ENCODE measurements around the gene ZNF576.
A peak's percentile ranks its signal among the peaks of the same experiment; 100 is the strongest.
"Not testable (repeated sequence)": the region's sequence is repeated elsewhere in the genome, so short reads cannot be mapped to it uniquely, and the experiment has no call there.

The ZNF576 gene, protein sequence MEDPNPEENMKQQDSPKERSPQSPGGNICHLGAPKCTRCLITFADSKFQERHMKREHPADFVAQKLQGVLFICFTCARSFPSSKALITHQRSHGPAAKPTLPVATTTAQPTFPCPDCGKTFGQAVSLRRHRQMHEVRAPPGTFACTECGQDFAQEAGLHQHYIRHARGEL

DNA sequence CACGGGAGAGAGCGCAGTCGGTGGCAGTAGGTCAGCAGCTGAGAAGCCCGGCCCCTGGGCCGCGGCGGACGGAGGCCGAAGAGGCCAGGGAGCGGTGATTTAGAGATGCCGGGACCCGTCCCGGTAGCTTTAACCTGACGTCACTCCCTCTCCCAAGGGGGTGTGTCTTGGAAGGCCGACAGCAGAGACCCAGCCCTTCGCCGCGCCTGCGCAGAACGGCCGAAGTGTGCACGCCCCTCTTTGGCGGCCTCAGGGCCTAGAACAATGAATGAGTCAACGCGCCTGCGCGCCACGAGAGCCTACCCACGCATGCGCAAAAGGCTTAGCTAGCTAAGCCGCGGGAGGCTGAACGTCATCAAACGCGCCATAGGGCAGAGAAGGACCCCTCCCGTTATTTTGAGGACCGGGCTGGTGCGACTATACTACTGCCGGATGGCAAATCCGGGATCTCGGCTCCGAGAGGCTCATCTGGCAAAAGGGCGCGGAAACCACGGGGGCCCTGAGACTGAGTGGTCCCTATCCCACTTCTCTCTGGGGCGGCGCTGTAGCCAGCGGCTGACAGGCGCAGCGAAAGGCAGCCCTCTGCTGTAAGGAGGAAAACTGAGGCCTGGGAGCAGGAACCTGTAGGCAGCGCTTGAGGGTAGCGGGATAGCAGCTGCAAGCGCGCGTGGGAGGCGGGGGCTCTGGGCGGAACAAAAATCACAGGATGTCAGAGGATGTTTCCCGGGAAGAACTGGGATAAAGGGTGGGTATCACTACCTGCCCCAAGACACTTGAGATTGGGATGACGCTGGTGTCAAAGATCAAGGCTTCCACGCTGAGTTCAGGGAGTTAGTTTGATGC, at the start of gene ZNF576, which contains the start of gene IRGQ:
TSS of gene ZNF576 (plus strand) at position 597 of the 843 bp plus-strand sequence. CDS start 514 bp downstream, outside the sequence.
TSS of gene IRGQ (minus strand) at position 136 of the 843 bp plus-strand sequence. CDS start 796 bp downstream, outside the sequence.
- TF ChIP-seq, protein P1, sequence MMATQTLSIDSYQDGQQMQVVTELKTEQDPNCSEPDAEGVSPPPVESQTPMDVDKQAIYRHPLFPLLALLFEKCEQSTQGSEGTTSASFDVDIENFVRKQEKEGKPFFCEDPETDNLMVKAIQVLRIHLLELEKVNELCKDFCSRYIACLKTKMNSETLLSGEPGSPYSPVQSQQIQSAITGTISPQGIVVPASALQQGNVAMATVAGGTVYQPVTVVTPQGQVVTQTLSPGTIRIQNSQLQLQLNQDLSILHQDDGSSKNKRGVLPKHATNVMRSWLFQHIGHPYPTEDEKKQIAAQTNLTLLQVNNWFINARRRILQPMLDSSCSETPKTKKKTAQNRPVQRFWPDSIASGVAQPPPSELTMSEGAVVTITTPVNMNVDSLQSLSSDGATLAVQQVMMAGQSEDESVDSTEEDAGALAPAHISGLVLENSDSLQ (IDR thresholded peaks at IDR 0.05), result peak; percentile 55
- TF ChIP-seq LEF1 (IDR thresholded peaks at IDR 0.05; ENCODE audit: borderline replicate concordance), result no peak
- DNase-seq (ENCODE audit: extremely low spot score), result peak; percentile 99
- CTCF ChIA-PET, result interaction anchor here (1.5 kb wide), 1 partner anchor 56 kb away, joined by 5 read pairs; no protein-coding TSS in a partner anchor
- POLR2A ChIA-PET, result interaction anchor here (0.7 to 2.2 kb wide), 13 partner anchors 15 to 137 kb away, joined by 3 to 16 read pairs (median 3); partner anchors contain the start of genes PHLDB3, PINLYP, XRCC1 and ZNF575

DNA sequence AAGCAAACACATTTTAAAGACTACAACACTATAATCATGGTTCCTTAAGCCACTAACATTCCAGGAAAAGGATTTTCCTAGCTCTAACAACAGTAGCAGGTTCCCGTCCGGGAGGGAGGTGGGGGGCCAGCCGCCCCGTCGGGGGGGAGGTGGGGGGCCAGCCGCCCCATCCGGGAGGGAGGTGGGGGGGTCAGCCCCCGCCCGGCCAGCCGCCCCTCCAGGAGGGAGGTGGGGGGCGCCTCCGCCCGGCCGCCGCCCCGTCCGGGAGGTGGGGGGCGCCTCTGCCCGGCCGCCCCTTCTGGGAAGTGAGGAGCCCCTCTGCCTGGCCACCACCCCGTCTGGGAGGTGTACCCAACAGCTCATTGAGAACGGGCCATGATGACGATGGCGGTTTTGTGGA, 48.5 kb upstream of the ZNF576 start:
- DNase-seq (ENCODE audit: extremely low spot score); CTCF ChIA-PET; POLR2A ChIA-PET: not testable (repeated sequence)

DNA sequence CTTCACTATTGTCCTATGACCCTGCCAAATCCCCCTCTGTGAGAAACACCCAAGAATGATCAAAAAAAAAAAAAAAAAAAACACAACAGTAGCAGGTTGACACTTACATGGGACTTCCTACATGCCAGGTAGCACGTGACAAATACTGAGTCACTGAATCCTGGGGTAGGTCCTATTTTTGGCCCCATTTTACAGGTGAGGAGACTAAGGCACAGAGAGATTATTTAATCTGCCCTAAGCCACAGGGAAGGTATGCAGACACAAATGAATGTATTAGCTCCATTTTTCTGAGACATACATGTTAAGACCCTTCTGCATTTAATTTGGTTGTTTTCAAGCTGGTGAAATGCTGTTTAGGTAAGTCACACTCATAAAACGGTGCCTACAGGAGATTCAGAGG, 47.7 kb upstream of the ZNF576 start:
- ChIA-PET POLR2A (no interaction called here), CTCF (no interaction called here)
- no peak for DNase-seq (ENCODE audit: extremely low spot score)
- TF ChIP-seq, protein P1 (IDR thresholded peaks at IDR 0.05), result no peak
- no peak for TF ChIP-seq ELF4 (IDR thresholded peaks at IDR 0.05)
- TF ChIP-seq FOXK2 (IDR thresholded peaks at IDR 0.05), result no peak
- TF ChIP-seq BHLHE40 (IDR thresholded peaks at IDR 0.05; ENCODE audit: borderline replicate concordance), result no peak
- no peak for TF ChIP-seq FOXA1 (IDR thresholded peaks at IDR 0.05)
- no peak for TF ChIP-seq CTBP1 (IDR thresholded peaks at IDR 0.05; ENCODE audit: borderline replicate concordance)
- no peak for TF ChIP-seq FOXM1 (IDR thresholded peaks at IDR 0.05; ENCODE audit: borderline replicate concordance)
- no peak for TF ChIP-seq L3MBTL2 (conservative IDR thresholded peaks at IDR 0.05)
- no peak for TF ChIP-seq ARNT (IDR thresholded peaks at IDR 0.05)
- no peak for TF ChIP-seq LEF1 (IDR thresholded peaks at IDR 0.05; ENCODE audit: borderline replicate concordance)
- TF ChIP-seq HDGF (IDR thresholded peaks at IDR 0.05; ENCODE audit: borderline replicate concordance), result no peak
- no peak for TF ChIP-seq TARDBP (IDR thresholded peaks at IDR 0.05)
- TF ChIP-seq NFRKB (IDR thresholded peaks at IDR 0.05), result no peak
- TF ChIP-seq ZNF384 (IDR thresholded peaks at IDR 0.05), result no peak
- TF ChIP-seq SUZ12 (IDR thresholded peaks at IDR 0.05), result no peak

DNA sequence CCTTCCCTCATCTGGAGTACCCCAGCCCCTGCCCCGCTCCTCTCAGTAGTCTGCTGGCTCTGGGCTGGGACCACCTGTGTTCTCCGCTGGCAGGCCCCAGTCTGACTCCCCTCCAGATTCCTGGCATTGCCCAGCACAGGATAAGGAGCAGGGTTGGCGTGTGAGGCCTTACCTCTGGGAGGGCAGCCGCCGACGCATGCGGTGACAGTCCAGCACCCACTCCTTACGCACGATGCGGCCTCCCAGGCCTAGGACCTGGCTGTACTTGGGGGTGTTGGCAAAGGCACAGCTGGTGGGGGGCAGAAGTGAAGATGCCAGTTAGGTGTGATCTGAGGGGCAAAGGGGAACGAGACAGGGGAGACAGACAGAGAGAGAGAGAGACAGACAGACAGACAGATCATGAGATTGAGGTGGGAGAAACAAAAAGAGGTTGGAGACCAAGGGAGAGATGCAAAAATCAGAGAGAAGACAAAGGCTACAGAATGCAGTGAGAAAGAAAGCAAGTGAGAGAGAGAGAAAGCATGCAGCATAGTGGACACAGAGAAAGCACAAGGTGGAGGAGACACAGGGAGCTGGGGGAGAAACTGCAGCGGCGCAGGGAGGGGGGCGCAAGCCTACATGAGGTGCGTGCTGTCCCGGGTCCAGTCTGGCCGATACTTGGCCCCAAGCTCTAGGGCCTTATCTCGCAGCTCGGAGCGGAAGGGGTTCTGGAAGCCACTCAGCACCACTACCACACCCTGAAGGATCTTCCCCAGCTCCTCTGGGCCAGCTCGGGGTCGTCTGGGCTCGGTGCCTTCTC, 44.8 kb upstream of the ZNF576 start:
- CTCF ChIA-PET, result no interaction called here
- DNase-seq (ENCODE audit: extremely low spot score), result no peak
- POLR2A ChIA-PET, result no interaction called here
- no peak for TF ChIP-seq ZNF384 (IDR thresholded peaks at IDR 0.05)
- TF ChIP-seq FOXK2 (IDR thresholded peaks at IDR 0.05), result no peak
- TF ChIP-seq, protein P1 (IDR thresholded peaks at IDR 0.05), result no peak
- no peak for TF ChIP-seq HDGF (IDR thresholded peaks at IDR 0.05; ENCODE audit: borderline replicate concordance)
- TF ChIP-seq NFRKB (IDR thresholded peaks at IDR 0.05), result no peak
- TF ChIP-seq FOXM1 (IDR thresholded peaks at IDR 0.05; ENCODE audit: borderline replicate concordance), result no peak
- TF ChIP-seq SP1 (IDR thresholded peaks at IDR 0.05), result no peak
- no peak for TF ChIP-seq FOXA1 (IDR thresholded peaks at IDR 0.05)

DNA sequence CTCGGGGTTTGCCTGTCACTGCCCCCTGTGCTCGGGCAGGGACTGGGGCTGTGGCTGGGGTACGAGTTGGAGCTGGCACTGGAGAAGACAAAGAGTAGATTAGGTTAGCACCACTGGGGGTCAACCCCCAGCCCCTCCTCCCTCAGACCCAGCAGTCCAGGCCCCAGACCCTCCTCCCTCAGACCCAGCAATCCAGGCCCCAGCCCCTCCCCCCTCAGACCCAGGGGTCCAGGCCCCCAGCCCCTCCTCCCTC, 44.3 kb upstream of the ZNF576 start:
- CTCF ChIA-PET, result interaction anchor here (0.7 kb wide), 1 partner anchor 33 kb away, joined by 3 read pairs; no protein-coding TSS in a partner anchor
- TF ChIP-seq CTBP1 (IDR thresholded peaks at IDR 0.05; ENCODE audit: borderline replicate concordance) (no peak), L3MBTL2 (conservative IDR thresholded peaks at IDR 0.05) (no peak), TARDBP (IDR thresholded peaks at IDR 0.05) (no peak), ZNF384 (IDR thresholded peaks at IDR 0.05) (no peak)
- POLR2A ChIA-PET, result no interaction called here
- DNase-seq (ENCODE audit: extremely low spot score), result no peak

DNA sequence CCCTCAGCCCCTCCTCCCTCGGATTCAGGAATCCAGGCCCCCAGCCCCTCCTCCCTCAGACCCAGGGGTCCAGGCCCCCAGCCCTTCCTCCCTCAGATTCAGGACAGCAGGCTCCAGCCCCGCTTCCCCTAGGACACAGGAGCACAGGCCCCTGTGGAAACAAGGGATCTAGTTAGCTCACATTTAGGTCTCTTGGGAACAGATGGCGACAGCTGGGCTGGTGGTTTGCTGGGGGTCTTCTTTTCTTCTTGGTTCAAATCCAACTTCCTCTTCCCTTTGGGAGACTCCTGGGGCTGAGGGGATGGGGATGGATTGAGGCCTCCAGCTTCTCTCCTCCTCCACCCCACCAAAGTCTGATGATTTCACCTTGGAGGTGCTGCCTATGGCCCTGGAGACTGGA, 43.8 kb upstream of the ZNF576 start:
- CTCF ChIA-PET, result interaction anchor here (0.7 kb wide), 1 partner anchor 33 kb away, joined by 3 read pairs; no protein-coding TSS in a partner anchor
- POLR2A ChIA-PET, result interaction anchor here (0.6 kb wide), 1 partner anchor 43 kb away, joined by 3 read pairs; no protein-coding TSS in a partner anchor
- no peak for DNase-seq (ENCODE audit: extremely low spot score)
- TF ChIP-seq L3MBTL2 (conservative IDR thresholded peaks at IDR 0.05), result no peak
- TF ChIP-seq SP1 (IDR thresholded peaks at IDR 0.05), result no peak
- no peak for TF ChIP-seq HDGF (IDR thresholded peaks at IDR 0.05; ENCODE audit: borderline replicate concordance)
- no peak for TF ChIP-seq CTBP1 (IDR thresholded peaks at IDR 0.05; ENCODE audit: borderline replicate concordance)
- TF ChIP-seq, protein P1 (IDR thresholded peaks at IDR 0.05), result no peak
- no peak for TF ChIP-seq ELF4 (IDR thresholded peaks at IDR 0.05)
- TF ChIP-seq ZNF384 (IDR thresholded peaks at IDR 0.05), result no peak
- TF ChIP-seq FOXA1 (IDR thresholded peaks at IDR 0.05), result no peak
- TF ChIP-seq NFRKB (IDR thresholded peaks at IDR 0.05), result no peak
- TF ChIP-seq LEF1 (IDR thresholded peaks at IDR 0.05; ENCODE audit: borderline replicate concordance), result no peak
- TF ChIP-seq FOXK2 (IDR thresholded peaks at IDR 0.05), result no peak
- no peak for TF ChIP-seq FOXM1 (IDR thresholded peaks at IDR 0.05; ENCODE audit: borderline replicate concordance)
